Adrenal gland (tissue), 5 donors: ENCODE results near the gene KIAA0513.

Experiments used
- POLR2A ChIP-seq, 2 donors: fragments of 450-650 bp; IDR thresholded peaks; one replicate each; pipeline ENCODE4 v1.6.1; 2017; ENCODE audit warnings: antibody characterized with exemption in 2 of 2, mild to moderate bottlenecking in 2 of 2, moderate library complexity in 1 of 2
- TF ChIP-seq, protein P1 (sequence below), 6 experiments: fragments of 450-650 bp in 4 of 6; fragments of 200-600 bp in 2 of 6; sonication (generic) in 1 of 6; IDR thresholded peaks; 1 replicate in 5 of 6; 2 replicates in 1 of 6; pipeline versions ENCODE4 v1.5.1 to v1.8.0; 2016 to 2021; ENCODE audit warnings: antibody characterized with exemption in 6 of 6, mild to moderate bottlenecking in 2 of 6, moderate library complexity in 1 of 6
- donor health status: DM: no; HTN: no; CAD: no.

DNA sequence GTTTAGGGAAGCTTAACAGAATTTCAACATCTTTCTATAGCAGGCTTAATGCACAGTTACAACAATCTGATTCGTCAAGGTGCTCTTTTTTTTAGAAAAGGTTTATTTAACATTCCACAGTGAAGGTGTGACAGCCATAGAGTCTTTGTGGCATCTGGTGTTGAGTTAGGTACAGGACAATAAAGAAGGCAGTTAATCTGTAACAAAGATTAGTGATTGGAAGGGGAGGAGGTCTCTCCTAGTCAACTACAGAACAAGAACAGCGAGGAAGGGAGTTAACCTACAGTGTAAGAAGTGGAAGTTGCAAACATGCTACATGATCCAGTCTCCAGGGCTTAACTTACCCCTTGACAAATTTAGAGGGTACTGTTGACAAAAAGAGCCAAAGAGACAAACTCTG lies 13.3 kb upstream of the KIAA0513 start:
- TF ChIP-seq, protein P1, sequence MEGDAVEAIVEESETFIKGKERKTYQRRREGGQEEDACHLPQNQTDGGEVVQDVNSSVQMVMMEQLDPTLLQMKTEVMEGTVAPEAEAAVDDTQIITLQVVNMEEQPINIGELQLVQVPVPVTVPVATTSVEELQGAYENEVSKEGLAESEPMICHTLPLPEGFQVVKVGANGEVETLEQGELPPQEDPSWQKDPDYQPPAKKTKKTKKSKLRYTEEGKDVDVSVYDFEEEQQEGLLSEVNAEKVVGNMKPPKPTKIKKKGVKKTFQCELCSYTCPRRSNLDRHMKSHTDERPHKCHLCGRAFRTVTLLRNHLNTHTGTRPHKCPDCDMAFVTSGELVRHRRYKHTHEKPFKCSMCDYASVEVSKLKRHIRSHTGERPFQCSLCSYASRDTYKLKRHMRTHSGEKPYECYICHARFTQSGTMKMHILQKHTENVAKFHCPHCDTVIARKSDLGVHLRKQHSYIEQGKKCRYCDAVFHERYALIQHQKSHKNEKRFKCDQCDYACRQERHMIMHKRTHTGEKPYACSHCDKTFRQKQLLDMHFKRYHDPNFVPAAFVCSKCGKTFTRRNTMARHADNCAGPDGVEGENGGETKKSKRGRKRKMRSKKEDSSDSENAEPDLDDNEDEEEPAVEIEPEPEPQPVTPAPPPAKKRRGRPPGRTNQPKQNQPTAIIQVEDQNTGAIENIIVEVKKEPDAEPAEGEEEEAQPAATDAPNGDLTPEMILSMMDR (IDR thresholded peaks at IDR 0.05): no peak
- TF ChIP-seq POLR2A (IDR thresholded peaks at IDR 0.05): no peak
